Panc1 (cell line): ENCODE results near the gene SIRPD. TPM values are rescaled to one million over a fixed set of nuclear protein-coding genes. Genes with fewer than 3 reads are reported as not detected.

Source experiments
- ATAC-seq: fragments of 200-7000 bp; cut with Tn5 transposase; 2 replicates; pipeline ENCODE4 v1.9.1; 2020; ENCODE audit warnings: mild to moderate bottlenecking, moderate library complexity
- BruUV-seq: library from RNA; stranded (reverse); fragments of 400-500 nt; replicated peaks from 2 replicates; lab custom pipeline; 2021; lab: Mats Ljungman, UMichigan
- CTCF ChIA-PET: fragments of 300-600 bp; sonication (Branson Sonifier 250); formaldehyde crosslinking; loops from one replicate; lab custom pipeline; 2022; ENCODE audit warnings: antibody characterized with exemption; lab: Charles Lee
- POLR2A ChIA-PET: fragments of 300-600 bp; sonication (Branson Sonifier 250); formaldehyde crosslinking; loops from one replicate; lab custom pipeline; 2022; ENCODE audit warnings: antibody characterized with exemption; lab: Charles Lee
- DNase-seq: peaks from one replicate; pipeline ENCODE4 v3.0.0-alpha.2; 2010; ENCODE audit warnings: low read depth, low spot score
- H3K27ac ChIP-seq: 2 replicates; pipeline ENCODE4 v1.5.1; 2011; ENCODE audit warnings: mild to moderate bottlenecking, low read length, inconsistent platforms
- H3K27me3 ChIP-seq: fragments of 200-500 bp; sonication (Bioruptor generic); 2 replicates; pipeline ENCODE4 v1.6.0; 2014; ENCODE audit warnings: low read length, inconsistent platforms; ENCODE audit not compliant: control insufficient read depth, insufficient read depth
- H3K36me3 ChIP-seq: fragments of 200-500 bp; sonication (Bioruptor generic); 2 replicates; pipeline ENCODE4 v1.5.1; 2014; ENCODE audit warnings: inconsistent platforms, mild to moderate bottlenecking, low read length, moderate library complexity; ENCODE audit not compliant: control insufficient read depth, insufficient read depth
- H3K4me1 ChIP-seq: 2 replicates; pipeline ENCODE4 v1.5.1; 2011; ENCODE audit warnings: inconsistent platforms, mild to moderate bottlenecking, low read length, moderate library complexity; ENCODE audit not compliant: control insufficient read depth, insufficient read depth
- H3K4me3 ChIP-seq, 2 experiments: 2 replicates each; pipeline ENCODE4 v1.5.1; 2011 to 2012; ENCODE audit warnings: low read depth in 2 of 2, low read length in 2 of 2, mild to moderate bottlenecking in 2 of 2, inconsistent platforms in 1 of 2, moderate library complexity in 1 of 2
- H3K9me3 ChIP-seq: fragments of 200-500 bp; sonication (Bioruptor generic); 2 replicates; pipeline ENCODE4 v1.5.1; 2014; ENCODE audit warnings: low read depth, mild to moderate bottlenecking, inconsistent platforms, low read length, moderate library complexity; ENCODE audit not compliant: control insufficient read depth, insufficient read depth
- CTCF ChIP-seq: fragments of 450-650 bp; IDR thresholded peaks from 2 replicates; pipeline ENCODE4 v1.5.1; 2017; ENCODE audit warnings: mild to moderate bottlenecking
- POLR2AphosphoS5 ChIP-seq: IDR thresholded peaks from 2 replicates; pipeline ENCODE4 v1.6.1; 2012; ENCODE audit warnings: mild to moderate bottlenecking, low read depth, low read length, moderate library complexity
- REST ChIP-seq, 2 experiments: IDR thresholded peaks; 2 replicates each; pipeline ENCODE4 v1.6.1; 2011 to 2012; ENCODE audit warnings: low read depth in 2 of 2, control low read depth in 1 of 2, low read length in 1 of 2, mild to moderate bottlenecking in 1 of 2, moderate library complexity in 1 of 2; ENCODE audit not compliant: insufficient read depth in 1 of 2
- SIN3A ChIP-seq: IDR thresholded peaks from 2 replicates; pipeline ENCODE4 v1.6.1; 2012; ENCODE audit warnings: low read depth, mild to moderate bottlenecking, low read length, moderate library complexity, borderline replicate concordance; ENCODE audit not compliant: insufficient read depth
- TCF7L2 ChIP-seq: IDR thresholded peaks from 2 replicates; pipeline ENCODE4 v1.6.1; 2011; ENCODE audit warnings: mild to moderate bottlenecking, low read depth, low read length, inconsistent platforms
- in situ Hi-C: cut with HindIII; loops from 2 replicates; pipeline ENCODE4 v1.10.0; 2016; ENCODE audit warnings: low sequenced_read_pairs, low pct_unique_long_range_greater_than_20kb
- intact Hi-C: fragments of 100-400 bp; cut with micrococcal nuclease; formaldehyde crosslinking; loops from one replicate; pipeline ENCODE4 v1.10.0; 2022; ENCODE audit not compliant: unreplicated experiment
- total RNA-seq: library from RNA; stranded (reverse); gene quantifications from one replicate; pipeline ENCODE4 v1.2.1, GENCODE V29; 2021; ENCODE audit not compliant: unreplicated experiment

Gene SIRPD
- total RNA-seq, 1 experiment from 2014 or later, result not detected

- H3K27me3 ChIP-seq, result peaks cover 10% of the 10 kb centered on the region; the same call in 1 of the 2 replicates
- ChIA-PET CTCF (interaction anchor here (1.2 kb wide), 1 partner anchor 22 kb away, joined by 3 read pairs; no protein-coding TSS in a partner anchor), POLR2A (no interaction called here)
- no peaks in the 10 kb centered on the region for H3K4me1 ChIP-seq
- no peak for TF ChIP-seq REST (IDR thresholded peaks at IDR 0.05; ENCODE audit: insufficient read depth in 1 of 2, low read depth in 2 of 2, low read length in 1 of 2)
- TF ChIP-seq POLR2AphosphoS5, result no peak
- TF ChIP-seq TCF7L2, result no peak
- TF ChIP-seq SIN3A, result no peak
- no peak for TF ChIP-seq CTCF
- in situ Hi-C loops (no loop called here), intact Hi-C loops (no loop called here)
- ATAC-seq, result no peak
- DNase-seq, result no peak
- no peaks in the 10 kb centered on the region for H3K36me3 ChIP-seq
- no peak overlapping the region for H3K27ac ChIP-seq
- no TSS peak for BruUV-seq
- H3K4me3 ChIP-seq, result no peak overlapping the region
- H3K9me3 ChIP-seq, result no peaks in the 10 kb centered on the region
Observed at GRCh38 chr20:1526310-1526709, 31.2 kb downstream of the SIRPD start.

GRCh38 chr20:1524004-1524403 is 33.5 kb downstream of the SIRPD start:
- ChIA-PET POLR2A (interaction anchor here (0.7 kb wide), 1 partner anchor 150 kb away, joined by 13 read pairs; no protein-coding TSS in a partner anchor), CTCF (no interaction called here)
- no peak overlapping the region for H3K4me3 ChIP-seq
- no peak for ATAC-seq
- no peaks in the 10 kb centered on the region for H3K4me1 ChIP-seq
- no peak for DNase-seq
- H3K9me3 ChIP-seq, result no peaks in the 10 kb centered on the region
- BruUV-seq, result no TSS peak
- peaks cover 5% of the 10 kb centered on the region; the same call in 1 of the 2 replicates for H3K27me3 ChIP-seq
- no peak for TF ChIP-seq SIN3A
- no peak for TF ChIP-seq CTCF
- no peak for TF ChIP-seq TCF7L2
- TF ChIP-seq POLR2AphosphoS5, result no peak
- TF ChIP-seq REST (IDR thresholded peaks at IDR 0.05; ENCODE audit: insufficient read depth in 1 of 2, low read depth in 2 of 2, low read length in 1 of 2), result no peak
- H3K27ac ChIP-seq, result no peak overlapping the region
- in situ Hi-C loops, result no loop called here
- intact Hi-C loops, result no loop called here
- no peaks in the 10 kb centered on the region for H3K36me3 ChIP-seq
